Activated CD4-positive, CD25-positive, alpha-beta regulatory T cell treated with anti-CD3 and anti-CD28 coated beads, Interleukin-2, amount 50 U/mL, for 16 hours (primary cell): Measurements from ENCODE around the gene ATL1.
"Not testable (repeated sequence)": the region's sequence is repeated elsewhere in the genome, so short reads cannot be mapped to it uniquely, and the experiment has no call there.

Experiments
- DNase-seq: peaks from one replicate; pipeline ENCODE4 v3.0.0-alpha.2; 2020; ENCODE audit warnings: low read depth, low spot score

The ATL1 gene

DNA sequence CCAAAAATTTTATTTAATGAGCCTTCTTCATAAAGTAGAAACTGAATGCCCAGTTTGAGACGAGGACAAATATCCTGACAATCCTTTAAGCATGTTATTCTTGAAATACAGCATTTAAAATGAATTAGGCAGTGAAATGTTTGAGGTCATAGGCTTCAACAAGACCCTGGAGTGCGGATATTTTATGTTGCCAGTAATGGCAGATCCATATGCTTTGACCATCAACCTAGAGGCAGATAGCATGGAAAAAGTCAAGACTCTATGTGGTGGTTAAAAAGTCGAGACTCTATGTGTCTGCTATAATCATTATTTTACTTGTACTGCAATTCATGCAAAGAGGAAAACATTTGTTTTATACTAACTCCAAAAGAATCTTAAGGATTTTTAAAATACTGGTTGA is 25.5 kb upstream of the ATL1 start:
- no peak for DNase-seq

DNA sequence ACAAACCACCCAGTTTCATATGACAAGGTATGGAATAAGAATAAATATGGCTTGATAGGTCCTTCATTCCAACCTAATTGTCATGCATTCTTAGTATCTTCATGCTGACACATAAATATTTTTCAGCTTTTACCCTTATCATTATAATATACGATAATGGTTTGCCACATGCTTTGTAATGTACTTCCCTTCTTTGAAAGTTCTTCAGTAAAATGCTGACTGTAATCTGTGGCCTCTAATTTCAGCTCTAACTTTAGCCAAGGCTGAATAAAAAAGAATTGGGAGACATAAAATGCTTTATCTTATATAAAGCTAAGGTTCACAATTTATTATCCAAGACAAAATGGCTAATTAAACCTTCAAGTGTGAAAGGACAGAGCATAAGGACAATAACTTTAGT is 24.9 kb upstream of the ATL1 start:
- no peak for DNase-seq

DNA sequence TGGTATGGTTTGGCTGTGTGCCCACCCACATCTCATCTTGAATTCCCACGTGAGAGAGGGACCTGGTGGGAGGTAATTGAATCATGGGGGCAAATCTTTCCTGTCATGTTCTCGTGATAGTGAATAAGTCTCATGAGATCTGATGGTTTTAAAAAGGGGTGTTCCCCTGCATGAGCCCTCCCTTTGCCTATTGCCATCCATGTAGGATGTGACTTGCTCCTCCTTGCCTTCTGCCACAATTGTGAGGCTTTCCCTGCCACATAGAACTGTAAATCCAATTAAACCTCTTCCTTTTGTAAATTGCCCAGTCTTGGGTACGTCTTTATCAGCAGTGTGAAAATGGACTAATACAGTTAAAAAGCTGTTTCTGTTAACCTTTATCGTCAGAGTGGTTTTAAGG is 21.9 kb upstream of the ATL1 start:
- DNase-seq = not testable (repeated sequence)

DNA sequence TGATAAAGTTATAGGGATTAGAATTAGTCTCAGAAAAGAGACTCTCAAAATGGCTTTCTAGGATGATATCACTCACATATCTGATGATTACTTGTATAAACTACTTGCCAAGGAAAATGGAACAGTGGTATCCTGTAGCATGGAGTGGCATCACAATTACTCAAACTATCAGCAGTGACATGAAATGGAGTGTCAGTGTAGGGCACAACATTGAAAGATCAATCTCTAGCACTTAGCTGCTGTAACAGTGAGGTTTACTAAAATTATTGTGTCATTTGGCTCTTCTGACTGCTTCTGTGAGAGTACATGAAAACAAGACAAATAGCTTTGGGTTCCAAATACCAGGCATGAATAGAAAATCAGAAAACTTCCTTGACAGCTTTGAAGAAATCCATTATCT is 20.9 kb upstream of the ATL1 start:
- no peak for DNase-seq

DNA sequence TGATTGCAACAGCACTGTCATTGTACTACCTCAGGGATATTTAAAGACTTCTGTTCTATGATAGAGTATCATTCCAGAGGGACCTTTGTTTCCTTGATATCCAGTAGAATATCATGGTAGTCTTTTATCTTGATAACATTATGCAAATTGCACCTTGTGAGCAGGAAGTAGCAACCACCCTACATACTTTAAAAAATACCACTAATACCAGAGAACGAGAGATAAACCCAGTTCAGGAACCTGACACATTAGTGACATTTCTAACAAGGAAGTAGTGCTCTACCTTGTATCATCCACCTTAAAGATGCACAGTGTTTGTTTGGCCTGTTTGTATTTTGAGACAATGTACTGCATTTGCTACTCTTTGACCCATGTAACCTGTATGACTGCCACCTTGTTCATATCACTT is 18.8 kb upstream of the ATL1 start:
- DNase-seq = no peak

DNA sequence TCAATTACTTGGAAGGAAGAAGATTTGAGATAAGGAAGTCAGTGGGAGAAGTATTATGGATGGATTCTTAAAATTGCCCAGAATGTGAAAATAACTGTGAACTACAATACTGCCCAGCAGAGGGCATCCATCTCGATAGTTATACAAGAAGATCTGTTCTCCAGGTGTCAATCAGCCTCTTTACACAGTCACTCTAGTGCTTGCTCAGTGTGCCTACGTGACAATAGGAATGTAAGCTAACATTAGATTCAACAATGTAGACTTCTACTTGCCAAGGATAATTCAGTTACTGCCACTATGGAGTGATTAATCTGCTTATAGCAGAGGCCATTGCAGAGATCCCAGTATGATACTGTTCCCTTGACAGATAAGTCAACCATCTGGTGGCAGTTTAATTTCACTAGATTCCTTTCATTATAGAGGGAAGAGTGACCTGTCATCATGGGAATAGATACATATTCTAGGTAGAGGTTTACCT is 17.0 kb upstream of the ATL1 start:
- no peak for DNase-seq

DNA sequence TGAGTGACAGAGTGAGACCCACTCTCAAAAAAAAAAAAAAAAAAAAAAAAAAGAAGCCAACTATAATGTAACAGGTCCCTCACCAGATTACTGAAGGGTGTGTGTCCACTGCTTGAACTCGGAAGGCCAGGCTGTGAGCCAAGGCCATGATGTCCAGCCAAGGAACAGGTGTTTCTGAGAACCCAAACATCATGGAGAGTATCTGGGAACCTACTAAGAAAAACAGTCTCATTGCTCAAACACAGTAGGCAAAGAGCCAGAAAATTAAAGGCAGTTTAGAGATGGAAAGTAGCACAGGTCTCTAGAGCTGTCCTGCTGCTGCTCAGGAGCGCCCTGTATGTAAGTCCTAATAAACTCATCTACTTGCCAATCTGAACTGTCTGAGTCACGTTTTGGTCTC is 15.0 kb upstream of the ATL1 start:
- no peak for DNase-seq

DNA sequence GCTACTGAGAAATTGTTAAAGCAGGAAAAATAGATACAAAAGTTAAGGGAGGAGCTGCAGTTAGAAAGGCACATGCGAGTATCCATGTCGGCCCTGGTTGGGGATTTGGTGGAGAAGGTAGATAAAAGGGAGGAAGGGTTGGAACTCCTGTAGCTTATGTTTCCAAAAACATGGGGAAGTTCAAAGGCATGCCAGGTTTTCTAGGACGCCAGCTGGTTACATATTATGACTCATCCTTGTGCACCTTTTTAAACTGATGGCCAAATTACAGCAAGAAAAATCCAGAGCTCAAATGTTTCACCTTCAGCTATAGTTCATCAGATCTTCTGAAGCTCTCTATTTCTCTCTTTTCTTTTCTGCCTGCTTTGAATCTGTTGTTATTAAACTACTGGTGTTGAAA is 14.3 kb upstream of the ATL1 start:
- DNase-seq = no peak

DNA sequence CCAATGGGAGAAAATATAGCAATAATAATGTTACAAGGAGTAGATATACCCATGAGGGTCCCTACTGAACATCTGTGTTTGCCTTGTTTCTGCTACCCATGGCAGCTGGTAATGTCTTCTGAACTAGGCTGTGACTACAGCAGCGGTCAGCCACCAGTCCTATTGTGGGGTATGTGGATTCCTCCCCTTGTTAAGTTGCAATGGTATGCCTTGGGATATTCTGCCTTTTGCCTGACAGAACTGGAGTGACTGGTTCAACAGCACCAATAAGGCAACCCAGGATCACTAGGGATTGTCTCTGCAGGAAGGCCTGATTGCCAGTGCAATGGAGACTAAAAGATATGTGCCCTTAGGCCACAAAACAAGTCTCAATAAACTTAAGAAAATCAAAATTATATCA is 9.7 kb upstream of the ATL1 start:
- DNase-seq = no peak

DNA sequence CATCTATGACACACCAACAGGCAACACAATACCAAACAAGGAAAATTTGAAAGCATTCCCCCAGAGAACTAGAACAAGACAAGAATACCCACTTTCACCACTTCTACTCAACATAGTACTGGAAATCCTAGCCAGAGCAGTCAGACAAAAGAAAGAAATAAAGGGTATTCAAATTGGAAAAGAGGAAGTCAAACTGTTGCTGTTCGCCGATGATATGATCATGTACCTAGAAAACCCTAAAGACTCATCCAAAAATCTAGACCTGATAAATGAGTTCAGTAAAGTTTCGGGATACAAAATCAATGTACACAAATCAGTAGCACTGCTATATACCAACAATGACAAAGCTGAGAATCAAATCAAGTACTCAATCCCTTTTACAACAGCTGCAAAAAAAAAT is 8.1 kb upstream of the ATL1 start:
- DNase-seq = no peak

DNA sequence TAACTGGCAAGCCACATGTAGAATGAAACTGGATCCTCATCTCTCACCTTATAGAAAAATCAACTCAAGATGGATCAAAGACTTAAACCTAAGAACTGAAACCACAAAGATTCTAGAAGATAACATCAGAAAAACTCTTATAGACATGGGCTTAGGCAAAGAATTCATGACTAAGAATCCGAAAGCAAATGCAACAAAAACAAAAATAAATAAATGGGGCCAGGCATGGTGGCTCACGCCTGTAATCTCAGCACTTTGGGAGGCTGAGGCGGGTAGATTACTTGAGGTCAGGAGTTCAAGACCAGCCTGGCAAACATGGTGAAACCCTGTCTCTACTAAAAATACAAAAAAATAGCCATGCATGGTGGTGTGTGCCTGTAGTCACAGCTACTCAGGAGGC is 7.1 kb upstream of the ATL1 start:
- DNase-seq = not testable (repeated sequence)

DNA sequence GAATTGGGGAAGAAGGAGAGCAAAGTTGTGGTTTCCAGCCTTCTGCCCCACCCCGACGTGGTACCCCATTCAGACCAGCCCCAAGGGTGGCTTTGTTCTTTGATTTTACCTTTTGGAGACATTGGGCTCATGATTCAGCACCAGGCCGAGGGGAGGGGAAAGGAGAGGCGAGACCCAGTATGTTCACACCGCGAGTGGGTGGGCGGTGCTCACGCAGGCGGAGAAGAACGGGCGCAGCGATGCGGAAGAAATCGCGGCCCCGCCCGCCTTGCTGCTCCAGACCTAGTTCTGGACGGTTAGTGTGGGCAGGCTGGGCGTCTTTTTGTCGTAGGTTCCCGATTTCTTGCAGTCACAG is 963 bp downstream of the ATL1 start:
- DNase-seq = peak; percentile 5

DNA sequence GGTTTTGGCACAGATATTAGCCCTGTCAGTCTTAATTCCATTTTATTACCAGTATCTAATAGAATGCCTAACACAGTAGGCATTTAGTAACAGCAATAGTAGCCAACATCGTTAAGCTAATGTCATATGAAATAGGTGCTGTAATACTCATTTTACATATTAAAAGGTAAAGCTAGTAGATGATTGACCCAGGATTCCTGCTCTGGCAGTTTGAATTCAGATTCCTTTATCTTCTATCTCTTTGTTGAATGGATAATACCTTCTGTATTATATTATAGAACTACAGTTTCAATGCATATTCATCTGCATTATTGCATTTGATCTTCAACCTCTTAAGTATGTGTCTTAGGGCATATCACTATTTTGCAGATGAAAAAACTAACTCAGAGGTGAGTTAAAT is 2.9 kb downstream of the ATL1 start:
- no peak for DNase-seq

DNA sequence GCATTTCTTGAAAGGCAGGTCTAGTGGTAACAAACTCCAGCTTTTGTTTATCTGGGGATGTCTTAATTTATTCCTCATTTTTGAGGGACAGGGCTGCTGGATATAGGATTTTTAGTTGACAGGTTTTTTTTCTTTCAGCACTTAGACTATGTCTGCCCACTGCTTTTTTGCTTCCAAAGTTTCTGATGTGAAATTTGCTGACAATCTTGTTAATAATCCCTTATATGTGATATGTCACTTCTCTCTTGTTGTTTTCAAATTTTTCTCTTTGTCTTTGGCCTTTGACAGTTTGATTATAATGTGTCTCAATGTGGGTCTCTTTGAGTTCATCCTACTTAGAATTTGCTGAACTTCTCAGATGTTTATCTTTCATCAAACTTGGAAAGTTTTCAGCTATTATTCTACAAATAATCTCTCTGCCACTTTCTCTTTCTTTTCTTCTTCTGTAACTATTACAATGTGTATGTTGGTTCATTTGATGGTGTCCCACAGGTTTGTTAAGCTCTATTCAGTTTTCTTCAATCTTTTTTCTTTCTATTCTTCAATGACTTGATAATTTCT is 9.8 kb downstream of the ATL1 start:
- no peak for DNase-seq

DNA sequence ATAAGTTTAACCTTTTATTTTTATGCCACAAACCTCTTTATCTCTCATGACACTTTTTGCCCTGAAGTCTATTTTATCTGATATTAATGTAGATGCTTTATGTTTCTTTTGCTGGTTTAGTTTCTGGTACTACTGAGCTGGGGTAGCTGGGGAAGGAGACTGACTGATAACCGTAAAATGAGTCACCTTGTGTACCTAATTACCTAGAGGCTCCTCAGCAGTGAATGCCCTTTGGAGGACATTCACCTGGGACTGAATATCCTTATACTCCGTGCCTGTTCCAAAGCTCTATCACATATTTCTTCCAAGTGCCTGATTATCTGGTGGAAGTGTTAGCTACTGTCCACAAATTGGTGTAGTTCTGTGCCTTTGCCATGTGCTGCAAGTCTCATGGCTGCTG is 13.9 kb downstream of the ATL1 start:
- DNase-seq = no peak

DNA sequence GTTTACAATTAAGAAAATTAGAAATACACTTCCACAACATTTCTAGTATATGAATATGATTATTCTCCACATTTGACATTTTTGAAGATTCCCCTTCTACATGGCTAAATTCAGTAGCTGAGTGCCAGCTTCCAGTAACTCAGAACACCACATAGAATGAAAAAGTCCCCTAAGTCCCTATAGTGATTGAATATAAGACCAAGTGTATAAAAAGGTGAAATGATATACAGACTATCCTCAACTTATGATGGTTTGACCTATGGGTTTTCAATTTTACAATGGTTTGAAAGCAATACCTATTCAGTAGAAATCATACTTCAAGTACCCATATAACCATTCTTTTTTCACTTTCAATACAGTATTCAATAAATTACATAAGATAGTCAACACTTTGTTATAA is 15.8 kb downstream of the ATL1 start:
- DNase-seq = no peak

DNA sequence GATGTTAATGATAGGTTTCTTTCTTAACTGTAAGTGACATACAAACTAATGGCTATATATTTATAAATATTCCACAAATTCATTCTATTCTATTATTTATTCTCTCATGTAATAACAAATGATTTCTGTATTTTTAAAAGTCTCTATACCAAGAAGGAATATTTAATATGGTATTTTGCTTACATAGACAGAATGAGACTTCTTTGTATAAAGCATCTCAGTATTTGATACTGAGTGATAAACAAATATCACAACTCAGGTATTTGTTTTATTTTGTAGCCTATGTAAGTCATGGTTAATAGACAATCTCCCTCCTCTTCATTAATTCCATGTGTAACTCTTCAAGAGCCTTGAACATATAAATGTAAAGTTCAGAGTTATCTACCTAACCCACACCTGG is 18.0 kb downstream of the ATL1 start:
- no peak for DNase-seq

DNA sequence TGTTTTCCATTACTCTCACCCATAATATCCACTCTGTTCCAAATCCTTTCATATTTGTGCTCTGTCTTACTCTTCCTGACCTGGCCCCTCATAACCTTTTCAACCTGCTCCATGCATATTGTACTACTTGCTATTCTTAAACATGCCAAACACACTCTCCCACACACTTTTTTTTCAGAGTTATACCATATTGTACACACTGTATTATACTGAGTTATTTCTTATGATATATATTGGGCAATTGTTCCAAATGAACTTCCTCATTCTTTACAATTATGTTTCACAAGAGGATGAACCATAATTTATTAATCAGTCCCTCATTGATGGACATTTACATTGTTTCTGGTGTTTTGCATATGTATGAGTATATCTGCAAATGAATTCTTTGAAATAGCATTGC is 18.5 kb downstream of the ATL1 start:
- DNase-seq = no peak

DNA sequence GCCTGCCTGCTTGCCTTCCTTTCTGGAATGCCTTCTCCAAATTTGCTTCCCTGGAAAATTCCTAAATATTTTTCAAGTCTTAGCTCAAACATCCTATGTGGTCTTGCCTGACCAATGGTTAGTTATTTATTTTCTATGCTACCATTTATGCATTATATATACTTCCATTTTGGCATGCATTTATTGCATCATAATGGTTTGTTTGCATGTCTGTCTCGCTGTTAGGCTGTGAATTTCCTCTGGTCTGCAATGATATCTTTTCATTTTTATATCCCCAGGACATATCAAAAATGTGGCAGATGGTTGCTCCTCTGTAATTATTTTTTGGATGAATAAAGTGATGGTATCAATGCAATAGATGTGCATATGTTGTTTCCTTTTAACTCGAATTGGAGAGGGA is 30.5 kb downstream of the ATL1 start:
- no peak for DNase-seq

DNA sequence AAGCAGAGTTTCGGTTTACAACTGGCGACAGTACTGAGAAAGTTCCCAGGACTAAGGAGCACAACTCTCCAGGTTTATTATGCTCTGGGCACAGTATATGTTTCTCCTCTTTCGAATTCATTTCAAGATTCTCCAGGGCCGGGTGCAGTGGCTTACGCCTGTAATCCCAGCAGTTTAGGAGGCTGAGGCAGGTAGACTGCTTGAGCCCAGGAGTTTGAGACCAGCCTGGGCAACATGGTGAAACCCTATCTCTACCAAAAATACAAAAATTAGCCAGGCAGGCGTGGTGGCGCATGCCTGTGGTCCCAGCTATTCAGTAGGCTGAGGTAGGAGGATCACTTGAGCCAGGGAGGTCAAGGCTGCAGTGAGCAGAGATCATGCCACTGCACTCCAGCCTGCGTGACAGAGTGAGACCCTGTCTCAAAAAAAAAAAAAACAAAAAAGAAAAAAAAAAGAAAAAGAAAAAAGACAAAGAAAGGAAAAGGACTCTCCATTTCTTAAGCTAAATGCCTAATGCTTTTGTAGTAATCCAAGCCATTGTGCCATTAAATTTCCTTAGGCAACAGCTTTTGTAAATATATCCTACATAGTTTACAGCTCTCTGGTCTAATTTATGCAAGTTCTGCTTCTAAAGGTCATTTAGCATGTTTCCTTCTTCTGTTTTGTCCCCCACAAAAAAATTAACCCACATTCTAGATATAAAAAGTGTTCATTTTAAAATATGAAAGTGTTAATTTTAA is 34.8 kb downstream of the ATL1 start:
- DNase-seq = no peak

DNA sequence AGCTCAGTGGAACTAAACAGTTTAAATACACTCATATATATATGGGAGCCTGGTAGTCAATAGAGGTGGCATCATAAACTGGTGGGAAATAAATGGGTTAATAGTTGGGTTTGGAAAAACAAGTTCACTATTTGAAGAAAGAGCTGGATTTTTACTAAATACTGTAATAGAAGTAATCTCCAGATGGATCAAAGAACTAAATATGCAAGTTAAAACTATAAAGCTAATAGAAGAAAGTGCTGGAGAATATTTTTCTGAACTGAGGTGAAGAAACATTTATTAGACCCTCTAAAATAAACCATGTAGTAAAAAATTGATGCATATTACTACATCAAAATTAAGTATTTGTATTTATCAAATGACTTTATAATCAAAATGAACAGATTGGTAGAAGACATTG is 38.8 kb downstream of the ATL1 start:
- DNase-seq = no peak

DNA sequence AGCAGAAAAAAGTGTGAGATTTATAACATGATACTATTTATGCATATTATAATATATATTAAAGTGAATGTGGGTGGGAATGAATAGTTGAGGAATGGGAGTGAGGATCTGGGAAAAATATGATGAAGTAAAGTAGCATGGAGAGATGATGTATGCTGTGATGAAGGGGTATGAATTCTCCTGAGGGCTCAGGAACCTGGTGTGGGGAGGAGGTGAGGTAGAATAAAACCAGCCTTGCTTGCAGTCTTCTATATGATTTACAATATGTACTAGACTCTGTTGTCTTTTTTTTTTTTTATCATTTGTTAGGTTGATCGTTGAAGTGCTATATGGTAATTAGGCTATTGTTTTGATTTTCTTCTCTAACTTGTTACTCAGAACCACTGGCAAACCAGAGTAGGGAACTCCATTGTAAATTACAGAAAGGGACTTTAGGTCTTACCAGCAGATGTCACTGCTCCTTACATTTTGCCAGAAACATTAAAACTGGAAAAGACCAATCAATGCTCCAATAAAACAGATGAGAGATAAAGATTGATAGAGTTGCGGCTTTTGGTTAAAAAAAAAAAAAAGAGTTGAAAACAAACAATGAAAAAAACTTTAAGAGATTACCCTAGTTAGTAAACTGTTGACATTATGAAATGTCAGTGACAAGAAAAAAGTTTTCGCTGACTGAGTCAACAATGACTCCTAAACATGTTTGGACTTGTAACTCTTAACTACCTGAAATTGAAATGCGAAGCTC is 39.9 kb downstream of the ATL1 start:
- DNase-seq = no peak

DNA sequence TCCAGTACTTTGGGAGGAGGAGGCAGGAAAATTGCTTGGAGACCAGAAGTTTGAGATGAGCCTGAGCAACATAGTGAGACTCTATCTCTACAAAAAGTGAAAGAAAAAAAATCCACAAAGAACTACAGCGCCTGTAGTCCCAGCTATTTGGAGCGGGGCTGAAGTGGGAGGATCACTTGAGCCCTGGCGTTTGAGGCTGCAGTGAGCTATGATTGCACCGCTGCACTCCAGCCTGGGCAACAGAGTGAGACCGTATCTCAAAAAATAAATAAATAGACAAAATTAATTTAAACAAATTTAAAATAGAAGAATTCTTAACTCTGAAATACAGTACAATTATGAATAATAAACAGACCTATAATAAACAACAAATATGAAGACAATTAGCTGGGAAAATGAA is 40.9 kb downstream of the ATL1 start:
- DNase-seq = no peak
